Suppressor macrophage treated with lipopolysaccharide for 1 hour (primary cell): ENCODE results near the gene TRPC4AP.
"Not testable (repeated sequence)": the region's sequence is repeated elsewhere in the genome, so short reads cannot be mapped to it uniquely, and the experiment has no call there.

Experiments
- DNase-seq, 3 donors: peaks; one replicate each; pipeline ENCODE4 v3.0.0-alpha.2; 2020 to 2022

TRPC4AP gene

DNA sequence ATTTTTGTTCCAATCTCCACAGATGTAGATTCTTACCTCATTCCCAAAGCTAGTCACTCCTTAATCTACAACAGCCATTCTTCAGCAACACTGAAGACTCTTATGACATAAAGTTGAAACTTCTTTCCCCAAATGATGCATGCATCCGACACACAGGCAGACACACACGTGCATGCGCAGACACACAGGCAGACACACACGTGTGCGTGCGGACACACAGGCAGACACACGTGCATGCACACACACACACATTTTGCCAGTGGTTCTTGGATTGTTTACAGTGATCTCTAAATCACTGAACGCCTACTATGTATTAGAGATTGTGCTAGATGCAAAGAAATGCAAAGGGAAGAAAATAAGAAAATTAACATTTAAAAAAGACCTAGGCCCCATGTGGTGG, 9.0 kb upstream of the TRPC4AP start:
- DNase-seq = no peak

GRCh38 chr20:35093267-35093884, 769 bp upstream of the TRPC4AP start:
- peak; percentile 42 to 73 (median 61) for DNase-seq

- peak in 2 of 3 donors; percentile 19 to 20 for DNase-seq
These were observed 637 bp downstream of the TRPC4AP start for GRCh38 chr20:35091816-35092523.

GRCh38 chr20:35088231-35089145, 4.1 kb downstream of the TRPC4AP start:
- DNase-seq = peak; percentile 38 to 74 (median 60)

DNA sequence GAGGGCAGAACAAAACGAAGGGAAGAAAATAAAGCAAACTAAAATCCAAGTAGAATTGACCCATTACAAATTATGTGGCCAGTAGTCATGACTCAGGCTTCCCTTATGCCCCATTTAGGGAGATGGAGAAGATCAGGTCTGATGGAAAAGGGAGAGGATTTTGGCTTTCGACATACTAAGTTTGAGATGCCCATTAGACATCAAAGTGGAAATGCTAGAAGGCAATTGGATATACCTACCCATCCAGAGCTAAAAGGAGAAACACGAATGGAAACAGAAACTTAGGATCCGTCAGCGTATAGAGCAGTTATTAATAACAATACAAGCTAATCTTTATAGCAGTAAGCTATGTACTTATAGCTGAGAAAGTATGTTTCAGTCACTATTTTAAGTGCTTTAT, 4.8 kb downstream of the TRPC4AP start:
- DNase-seq = peak; percentile 31 to 58 (median 43)

DNA sequence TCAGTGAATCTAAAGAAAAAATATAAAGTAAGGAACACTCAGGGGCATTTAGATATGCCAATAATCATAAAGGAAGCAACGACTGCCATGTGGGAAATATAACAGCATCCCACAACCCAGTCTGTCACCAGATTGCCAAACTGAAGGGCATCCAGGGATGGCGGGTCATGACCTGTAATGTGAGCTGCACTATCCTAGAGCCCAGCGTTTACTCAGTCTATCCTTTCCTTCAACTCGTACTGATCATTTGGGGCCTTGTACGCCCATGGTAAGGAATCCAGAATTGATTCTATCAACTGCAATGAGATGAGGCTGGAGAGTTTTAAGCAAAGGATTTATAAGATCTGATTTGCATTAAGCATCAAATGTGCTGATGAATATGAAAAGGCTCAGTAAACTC, 5.3 kb downstream of the TRPC4AP start:
- no peak for DNase-seq

DNA sequence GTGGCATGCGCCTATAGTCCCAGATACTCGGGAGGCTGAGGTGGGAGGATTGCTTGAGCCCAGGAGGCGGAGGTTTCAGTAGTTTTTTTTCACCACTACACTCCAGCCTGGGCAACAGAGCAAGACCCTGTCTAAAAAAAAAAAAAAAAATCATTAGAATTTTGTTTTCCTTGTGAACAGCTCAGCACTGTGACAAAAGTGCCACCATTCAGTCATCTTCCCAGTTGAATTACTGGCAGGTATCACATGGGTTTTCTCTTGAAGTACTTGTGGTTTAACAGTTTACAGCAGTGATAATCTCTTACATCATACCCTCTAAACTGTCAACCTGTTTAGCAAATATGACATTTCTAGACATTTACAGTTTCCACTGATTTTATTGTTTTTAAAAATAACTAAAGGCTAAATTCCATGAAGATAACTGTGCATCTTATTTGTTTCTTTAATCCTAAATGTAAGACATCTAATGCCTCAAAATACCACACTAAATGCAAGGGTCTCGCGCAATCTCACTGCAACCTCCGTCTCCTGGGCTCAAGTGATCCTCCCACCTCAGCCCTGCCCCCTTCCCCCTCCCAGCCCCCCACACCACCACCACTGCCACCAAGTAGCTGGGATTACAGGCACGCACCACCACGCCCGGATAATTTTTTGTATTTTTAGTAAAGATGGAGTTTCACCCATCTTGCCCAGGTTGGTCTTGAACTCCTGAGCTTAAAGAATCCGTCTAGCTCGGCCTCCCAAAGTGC, 7.0 kb downstream of the TRPC4AP start:
- DNase-seq = no peak

- no peak for DNase-seq
These were observed 7.6 kb downstream of the TRPC4AP start for GRCh38 chr20:35084998-35085397.

DNA sequence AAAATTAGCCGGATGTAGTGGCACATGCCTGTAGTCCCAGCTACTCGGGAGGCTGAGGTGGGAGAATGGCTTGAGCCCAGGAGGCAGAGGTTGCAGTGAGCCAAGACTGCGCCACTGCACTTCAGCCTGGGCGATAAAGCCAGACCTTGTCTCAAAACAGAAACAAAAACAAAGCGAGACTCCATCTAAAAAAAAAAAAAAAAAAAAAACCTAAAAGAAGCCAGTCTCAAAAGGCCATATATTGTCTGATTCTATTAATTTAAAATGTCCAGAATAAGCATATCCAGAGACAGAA, 12.3 kb downstream of the TRPC4AP start:
- DNase-seq = not testable (repeated sequence)

- no peak for DNase-seq
These were observed 12.9 kb downstream of the TRPC4AP start for GRCh38 chr20:35079472-35080347.

DNA sequence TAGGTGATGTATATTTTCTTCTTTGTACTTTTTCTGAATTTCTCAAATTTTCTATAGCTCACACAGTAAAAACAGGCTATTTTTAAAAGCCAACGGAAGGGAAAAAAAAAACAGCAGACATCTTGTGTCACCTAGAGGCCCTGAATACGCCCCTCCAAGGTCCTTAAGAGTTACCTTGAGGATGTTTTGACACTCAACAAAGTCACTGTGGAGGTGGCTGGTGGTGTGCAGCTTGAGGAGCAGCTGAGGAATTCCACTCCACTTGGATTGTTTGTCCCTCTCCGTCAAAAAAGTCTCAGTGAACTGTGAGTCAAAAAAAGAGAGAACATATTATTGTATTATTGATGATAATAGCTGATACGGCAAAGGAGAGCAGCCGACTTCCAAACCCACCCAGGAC, 14.7 kb downstream of the TRPC4AP start:
- DNase-seq = no peak

DNA sequence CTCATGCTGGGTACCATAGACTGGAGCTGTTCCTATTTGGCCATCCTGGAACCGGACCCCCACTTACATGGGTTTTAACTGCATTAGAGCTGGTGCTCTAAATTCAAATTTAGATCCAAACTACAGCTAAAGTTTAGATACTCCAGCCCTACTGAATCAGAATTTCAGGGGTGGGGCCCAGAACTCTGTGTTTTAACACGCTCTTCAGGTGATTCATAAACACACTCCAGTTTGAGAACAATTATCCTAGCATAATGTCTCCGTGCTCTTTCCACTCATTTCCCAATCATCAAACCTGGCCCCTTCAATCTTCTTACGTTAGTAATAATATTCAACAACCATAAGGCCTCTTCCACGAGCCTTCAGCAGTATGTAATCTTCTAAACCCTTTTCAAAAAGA, 15.3 kb downstream of the TRPC4AP start:
- DNase-seq = no peak

GRCh38 chr20:35071436-35072153, 21.0 kb downstream of the TRPC4AP start:
- DNase-seq = not testable (repeated sequence)

- DNase-seq = no peak
These were observed 26.4 kb downstream of the TRPC4AP start for GRCh38 chr20:35066194-35066593.

DNA sequence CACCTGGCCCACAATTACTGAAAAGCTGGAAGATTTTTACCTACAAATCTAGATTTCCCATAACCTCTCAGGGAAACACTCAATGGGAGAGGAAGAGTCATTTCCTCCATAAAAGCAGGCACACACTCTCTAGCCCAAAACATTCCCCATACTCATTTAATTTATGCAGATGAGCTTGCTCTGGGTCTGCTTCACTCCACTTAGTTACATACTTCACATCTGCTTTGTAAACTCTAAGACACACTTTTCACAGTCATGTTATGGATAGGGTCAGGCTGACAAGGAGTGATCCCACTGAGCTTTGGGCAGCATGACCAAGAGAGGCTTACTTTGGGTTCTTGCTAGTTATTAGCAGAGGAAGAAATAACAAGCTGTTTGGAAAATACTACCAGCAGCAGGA, 27.4 kb downstream of the TRPC4AP start:
- DNase-seq = no peak

DNA sequence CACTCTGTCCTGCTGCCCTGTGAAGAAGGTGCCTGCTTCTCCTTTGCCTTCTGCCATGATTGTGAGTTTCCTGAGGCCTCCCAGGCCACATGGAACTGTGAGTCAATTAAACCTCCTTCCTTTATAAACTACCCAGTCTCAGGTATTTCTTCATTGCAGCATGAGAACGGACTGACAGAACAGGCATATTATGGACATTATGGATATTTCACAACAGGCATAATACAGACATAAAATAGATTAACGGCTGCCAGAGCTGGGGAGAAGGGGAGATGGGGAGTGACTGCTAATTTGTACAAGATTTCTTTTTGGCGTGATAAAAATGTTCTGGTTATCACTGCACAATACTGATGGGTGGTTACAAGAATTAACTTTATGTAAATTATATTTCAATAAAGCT, 29.4 kb downstream of the TRPC4AP start:
- no peak for DNase-seq

- no peak for DNase-seq
These were observed 30.1 kb downstream of the TRPC4AP start for GRCh38 chr20:35062478-35062877.

DNA sequence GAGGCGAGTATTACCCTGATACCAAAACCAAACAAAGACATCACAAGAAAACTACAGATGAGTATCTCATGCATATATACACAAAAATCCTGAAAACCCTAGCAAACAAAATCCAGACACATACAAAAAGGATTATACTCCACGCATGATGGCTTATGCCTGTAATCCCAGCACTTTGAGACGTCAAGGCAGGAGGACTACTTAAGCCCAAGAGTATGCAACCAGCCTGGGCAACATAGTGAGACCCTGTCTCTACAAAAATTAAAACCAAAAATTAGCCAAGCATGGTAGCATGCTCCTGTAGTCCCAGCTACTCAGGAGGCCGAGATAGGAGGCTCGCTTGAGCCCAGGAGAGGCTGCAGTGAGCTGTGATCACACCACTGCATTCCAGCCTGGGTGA, 32.4 kb downstream of the TRPC4AP start:
- no peak for DNase-seq

DNA sequence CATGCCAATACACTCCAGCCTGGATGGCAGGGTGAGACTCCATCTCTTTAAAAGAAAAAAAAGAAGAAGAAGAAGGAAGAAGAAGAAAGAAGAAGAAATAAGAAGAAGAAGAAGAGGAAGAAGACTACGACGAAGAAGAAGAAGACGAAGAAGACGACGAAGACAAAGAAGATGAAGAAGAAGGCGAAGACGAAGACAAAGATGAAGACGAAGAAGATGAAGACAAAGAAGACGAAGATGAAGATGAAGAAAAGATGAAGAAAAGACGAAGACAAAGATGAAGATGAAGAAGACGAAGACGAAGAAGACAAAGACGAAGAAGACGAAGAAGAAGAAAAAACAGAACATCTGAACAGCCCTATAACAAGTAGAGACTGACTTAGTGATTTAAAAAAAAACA, 33.0 kb downstream of the TRPC4AP start:
- no peak for DNase-seq

DNA sequence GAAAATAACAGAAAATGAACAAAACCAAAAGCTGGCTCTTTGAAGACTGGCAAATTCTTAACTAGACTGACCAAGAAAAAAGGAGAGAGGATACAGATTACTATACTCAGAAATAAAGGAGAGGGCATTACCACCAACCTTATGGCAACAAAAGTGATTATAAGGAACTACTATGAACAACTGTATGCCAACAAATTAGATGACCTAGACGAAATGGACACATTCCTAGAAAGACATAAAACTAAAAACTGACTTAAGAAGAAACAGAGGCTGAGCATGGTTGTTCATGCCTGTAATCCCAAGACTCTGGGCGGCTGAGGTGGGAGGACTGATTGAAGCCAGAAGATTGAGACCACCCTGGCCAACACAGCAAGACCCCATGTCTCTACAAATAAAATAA, 33.5 kb downstream of the TRPC4AP start:
- no peak for DNase-seq
